EH (cell line): ENCODE measurements around the gene STARD6.
"Not testable (repeated sequence)": the region's sequence is repeated elsewhere in the genome, so short reads cannot be mapped to it uniquely, and the experiment has no call there.

Source experiments
- DNase-seq: peaks from one replicate; pipeline ENCODE4 v3.0.0-alpha.2; 2015; ENCODE audit warnings: low read depth

The STARD6 gene

GRCh38 chr18:54357660-54358494, at the start of gene STARD6, which contains the start of gene C18orf54:
Gene STARD6 (minus strand): TSS chr18:54357858. CDS start chr18:54354573, 3,285 bp downstream.
Gene C18orf54 (plus strand): TSS chr18:54357906. CDS start chr18:54360573, 2,667 bp downstream.
- DNase-seq = peak; percentile 91

- no peak for DNase-seq
These were observed 47.6 kb upstream of the STARD6 start for GRCh38 chr18:54405290-54405689.

GRCh38 chr18:54396760-54397159, 39.1 kb upstream of the STARD6 start:
- DNase-seq = no peak

- no peak for DNase-seq
These were observed 36.1 kb upstream of the STARD6 start for GRCh38 chr18:54393648-54394294.

- peak; percentile 71 for DNase-seq
These were observed 34.9 kb upstream of the STARD6 start for GRCh38 chr18:54392543-54393023.

GRCh38 chr18:54390838-54391237, 33.2 kb upstream of the STARD6 start:
- DNase-seq = no peak

GRCh38 chr18:54389143-54389505, 31.5 kb upstream of the STARD6 start:
- no peak for DNase-seq

- peak; percentile 89 for DNase-seq
These were observed 30.8 kb upstream of the STARD6 start for GRCh38 chr18:54388203-54389142.

GRCh38 chr18:54387631-54388030, 30.0 kb upstream of the STARD6 start:
- DNase-seq = peak; percentile 13

GRCh38 chr18:54386800-54387495, 29.3 kb upstream of the STARD6 start:
- not testable (repeated sequence) for DNase-seq

- DNase-seq = peak; percentile 20
These were observed 28.4 kb upstream of the STARD6 start for GRCh38 chr18:54386043-54386442.

GRCh38 chr18:54382733-54383252, 25.1 kb upstream of the STARD6 start:
- no peak for DNase-seq

- no peak for DNase-seq
These were observed 24.4 kb upstream of the STARD6 start for GRCh38 chr18:54382076-54382475.

- no peak for DNase-seq
These were observed 24.0 kb upstream of the STARD6 start for GRCh38 chr18:54381640-54382039.

GRCh38 chr18:54378057-54378456, 20.4 kb upstream of the STARD6 start:
- no peak for DNase-seq

- DNase-seq = peak; percentile 28
These were observed 2.7 kb upstream of the STARD6 start for GRCh38 chr18:54360406-54360805.

- DNase-seq = peak; percentile 27
These were observed 1.6 kb upstream of the STARD6 start for GRCh38 chr18:54359233-54359632.

- no peak for DNase-seq
These were observed 910 bp upstream of the STARD6 start for GRCh38 chr18:54358495-54359040.

- no peak for DNase-seq
These were observed 487 bp downstream of the STARD6 start for GRCh38 chr18:54357082-54357659.

GRCh38 chr18:54351186-54351585, 6.5 kb downstream of the STARD6 start:
- peak; percentile 12 for DNase-seq
